IMR-90 (cell line): ENCODE measurements around the gene OLIG3. TPM values are rescaled to one million over a fixed set of nuclear protein-coding genes. Genes with fewer than 3 reads are reported as not detected.

Experiments used
- ATAC-seq: fragments of 200-7000 bp; cut with Tn5 transposase; 2 replicates; pipeline ENCODE4 v1.9.1; 2020; ENCODE audit warnings: low read depth, mild to moderate bottlenecking, moderate library complexity
- BruUV-seq: library from RNA; stranded (reverse); fragments of 400-500 nt; replicated peaks from 2 replicates; lab custom pipeline; 2021; lab: Mats Ljungman, UMichigan
- CTCF ChIA-PET: fragments of 300-600 bp; formaldehyde crosslinking; extraction: SDS; loops from one replicate; lab custom pipeline; 2021; ENCODE audit warnings: antibody characterized with exemption; lab: Yijun Ruan, JAX
- POLR2A ChIA-PET: fragments of 300-600 bp; sonication (Branson Sonifier 250); formaldehyde crosslinking; loops from one replicate; lab custom pipeline; 2022; ENCODE audit warnings: antibody characterized with exemption; ENCODE audit not compliant: unreplicated experiment; lab: Charles Lee
- DNase-seq: peaks from one replicate; pipeline ENCODE4 v3.0.0; 2013
- H2AFZ ChIP-seq: replicated peaks from 2 replicates; pipeline ENCODE3; 2013; ENCODE audit warnings: low read length, mild to moderate bottlenecking; ENCODE audit not compliant: poor library complexity
- H2AK5ac ChIP-seq: 2 replicates; pipeline ENCODE4 v1.6.1; 2013; ENCODE audit warnings: low read depth, low read length, inconsistent platforms
- H2AK9ac ChIP-seq: replicated peaks from 2 replicates; pipeline ENCODE3; 2013; ENCODE audit warnings: mild to moderate bottlenecking, low read depth, low read length, moderate library complexity; ENCODE audit not compliant: poor library complexity
- H2BK120ac ChIP-seq: 2 replicates; pipeline ENCODE4 v1.6.1; 2013; ENCODE audit warnings: low read depth, low read length, inconsistent platforms
- H2BK15ac ChIP-seq: 3 replicates; pipeline ENCODE4 v1.6.1; 2013; ENCODE audit warnings: low read depth, low read length, inconsistent platforms
- H2BK20ac ChIP-seq: 2 replicates; pipeline ENCODE4 v1.6.1; 2013; ENCODE audit warnings: low read depth, mild to moderate bottlenecking, inconsistent platforms, low read length, moderate library complexity
- H2BK5ac ChIP-seq: 2 replicates; pipeline ENCODE4 v1.6.1; 2013; ENCODE audit warnings: mild to moderate bottlenecking, low read depth, low read length, inconsistent platforms; ENCODE audit not compliant: poor library complexity, severe bottlenecking
- H3K14ac ChIP-seq: replicated peaks from 2 replicates; pipeline ENCODE4 v1.6.1; 2013; ENCODE audit warnings: low read depth, low read length, inconsistent platforms
- H3K18ac ChIP-seq: 2 replicates; pipeline ENCODE4 v1.6.1; 2013; ENCODE audit warnings: low read depth, low read length, control low read depth
- H3K23ac ChIP-seq: 2 replicates; pipeline ENCODE4 v1.6.1; 2013; ENCODE audit warnings: low read depth, low read length, inconsistent platforms
- H3K27ac ChIP-seq: 2 replicates; pipeline ENCODE4 v1.5.1; 2013; ENCODE audit warnings: mild to moderate bottlenecking, control low read depth, low read length; ENCODE audit not compliant: insufficient read depth
- H3K27me3 ChIP-seq: 2 replicates; pipeline ENCODE4 v1.6.1; 2013; ENCODE audit warnings: low read length; ENCODE audit not compliant: control insufficient read depth, insufficient read depth
- H3K36me3 ChIP-seq: 2 replicates; pipeline ENCODE4 v1.6.1; 2013; ENCODE audit warnings: low read length, mixed read lengths; ENCODE audit not compliant: control insufficient read depth, insufficient read depth
- H3K4ac ChIP-seq: 2 replicates; pipeline ENCODE4 v1.6.1; 2013; ENCODE audit warnings: low read depth, low read length, inconsistent platforms
- H3K4me1 ChIP-seq: 2 replicates; pipeline ENCODE4 v1.6.1; 2013; ENCODE audit warnings: low read length, mixed read lengths; ENCODE audit not compliant: control insufficient read depth, insufficient read depth
- H3K4me2 ChIP-seq: 2 replicates; pipeline ENCODE4 v1.6.1; 2013; ENCODE audit warnings: low read depth, mild to moderate bottlenecking, control low read depth, low read length, moderate library complexity
- H3K4me3 ChIP-seq: 2 replicates; pipeline ENCODE4 v1.5.1; 2013; ENCODE audit warnings: low read depth, mild to moderate bottlenecking, control low read depth, low read length, moderate library complexity; ENCODE audit not compliant: insufficient read depth
- H3K56ac ChIP-seq: 2 replicates; pipeline ENCODE4 v1.6.1; 2013; ENCODE audit warnings: low read length, inconsistent platforms; ENCODE audit not compliant: insufficient read depth; ENCODE audit errors: extremely low read depth
- H3K79me1 ChIP-seq, 2 experiments: 2 replicates each; pipeline ENCODE4 v1.6.1; 2013; ENCODE audit warnings: low read length in 2 of 2, inconsistent platforms in 1 of 2, low read depth in 1 of 2
- H3K9ac ChIP-seq: 2 replicates; pipeline ENCODE4 v1.6.1; 2013; ENCODE audit warnings: low read depth, low read length, control low read depth
- H3K9me1 ChIP-seq: 2 replicates; pipeline ENCODE4 v1.6.1; 2013; ENCODE audit warnings: low read length, inconsistent platforms; ENCODE audit not compliant: insufficient read depth
- H3K9me3 ChIP-seq: 2 replicates; pipeline ENCODE4 v1.6.1; 2013; ENCODE audit warnings: low read length; ENCODE audit not compliant: control insufficient read depth, insufficient read depth
- H4K20me1 ChIP-seq: 2 replicates; pipeline ENCODE4 v1.6.1; 2013; ENCODE audit warnings: low read length, inconsistent platforms; ENCODE audit not compliant: insufficient read depth
- H4K5ac ChIP-seq: 2 replicates; pipeline ENCODE4 v1.6.1; 2013; ENCODE audit warnings: mild to moderate bottlenecking, low read depth, low read length, control low read depth
- H4K8ac ChIP-seq, 2 experiments: 2 replicates each; pipeline ENCODE4 v1.6.1; 2013; ENCODE audit warnings: low read depth in 2 of 2, low read length in 2 of 2, control low read depth in 1 of 2, inconsistent platforms in 1 of 2
- H4K91ac ChIP-seq: 2 replicates; pipeline ENCODE4 v1.6.1; 2013; ENCODE audit warnings: low read depth, low read length, inconsistent platforms; ENCODE audit not compliant: insufficient read depth
- POLR2A ChIP-seq: IDR thresholded peaks from 2 replicates; pipeline ENCODE4 v1.6.1; 2012; ENCODE audit warnings: mild to moderate bottlenecking, low read depth, low read length
- RAD21 ChIP-seq: IDR thresholded peaks from 2 replicates; pipeline ENCODE4 v1.6.1; 2012; ENCODE audit warnings: low read length, improper control_type of control experiment
- RFX5 ChIP-seq: IDR thresholded peaks from 2 replicates; pipeline ENCODE4 v1.8.0; 2012; ENCODE audit warnings: low read depth, mild to moderate bottlenecking, low read length, moderate library complexity
- WGBS, 2 experiments: methylation state at CpG; one replicate each; pipeline versions ENCODE4 v1.1.5 to v1.1.7; 2013; ENCODE audit warnings: missing lambda C conversion rate in 2 of 2; ENCODE audit not compliant: insufficient read length in 1 of 2; ENCODE audit errors: extremely low coverage in 2 of 2; 5-methylcytosine and 5-hydroxymethylcytosine counted together
- dilution Hi-C: fragments of 300-500 bp; cut with HindIII; formaldehyde crosslinking; loops from one replicate; pipeline ENCODE4 v1.14.3; 2018; ENCODE audit warnings: low sequenced_read_pairs; ENCODE audit not compliant: unreplicated experiment
- in situ Hi-C: fragments of 300-500 bp; cut with MboI; formaldehyde crosslinking; loops from 3 replicates; pipeline ENCODE4 v1.14.3; 2019; ENCODE audit warnings: low sequenced_read_pairs, inconsistent platforms, mixed read lengths
- intact Hi-C: fragments of 100-400 bp; cut with micrococcal nuclease; formaldehyde crosslinking; loops from 2 replicates; pipeline ENCODE4 v1.10.0; 2022
- polyA plus RNA-seq, 3 experiments: library from polyadenylated mRNA; depleted of rRNA; stranded (reverse); fragments of >200 nt; gene quantifications; 2 replicates each; pipeline ENCODE4 v1.2.3, GENCODE V29; 2012; ENCODE audit warnings: low replicate concordance in 1 of 3
- total RNA-seq: library from RNA; depleted of rRNA; stranded (reverse); fragments of >200 nt; gene quantifications from 2 replicates; pipeline ENCODE4 v1.2.3, GENCODE V29; 2012

OLIG3 gene
- total and polyA plus RNA-seq, 2 of the 4 experiments (the other 2 are of a cell fraction): not detected

GRCh38 chr6:137498481-137499190, 4.4 kb upstream of the OLIG3 start:
- ATAC-seq (no peak), DNase-seq (no peak)
- no TSS peak for BruUV-seq
- Histone ChIP-seq H2BK15ac (no peak overlapping the region), H3K18ac (no peak overlapping the region), H3K4me2 (no peak overlapping the region), H3K27me3 (peaks cover 57% of the 10 kb centered on the region), H3K9me3 (peaks cover 6% of the 10 kb centered on the region; the same call in 1 of the 2 replicates), H2BK120ac (no peak overlapping the region), H2AFZ (no peak overlapping the region), H4K5ac (no peak overlapping the region), H3K4me1 (no peaks in the 10 kb centered on the region), H2BK20ac (no peak overlapping the region), H4K8ac (no peak overlapping the region), H3K9ac (no peak overlapping the region), H4K20me1 (no peaks in the 10 kb centered on the region), H3K14ac (no peak overlapping the region), H4K91ac (no peak overlapping the region), H3K4ac (no peak overlapping the region), H3K23ac (no peak overlapping the region), H2AK5ac (no peak overlapping the region), H3K9me1 (no peaks in the 10 kb centered on the region; the same call in 1 of the 2 replicates), H3K79me1 (no peaks in the 10 kb centered on the region), H3K27ac (no peak overlapping the region), H3K4me3 (no peak overlapping the region), H2BK5ac (no peak overlapping the region), H3K56ac (no peak overlapping the region), H3K36me3 (no peaks in the 10 kb centered on the region), H2AK9ac (no peak overlapping the region)
- dilution Hi-C loops (no loop called here), in situ Hi-C loops (no loop called here), intact Hi-C loops (no loop called here)
- POLR2A ChIA-PET: no interaction called here
- TF ChIP-seq POLR2A (no peak), RAD21 (no peak), RFX5 (no peak)
- WGBS, 2 experiments: no CpG with 5 or more reads among the region's 11 CpGs
- CTCF ChIA-PET: no interaction called here
